Thyroid gland (tissue), 4 donors: ENCODE data around the gene INPP4B.

Experiments
- POLR2A ChIP-seq, 2 donors: fragments of 450-650 bp; IDR thresholded peaks; one replicate each; pipeline ENCODE4 v1.6.1; 2017; ENCODE audit warnings: antibody characterized with exemption in 2 of 2, mild to moderate bottlenecking in 2 of 2, moderate library complexity in 1 of 2
- TF ChIP-seq, protein P1 (sequence below), 6 experiments: fragments of 200-600 bp in 3 of 6; fragments of 450-650 bp in 3 of 6; sonication (generic) in 3 of 6; IDR thresholded peaks; one replicate each; pipeline ENCODE4 v1.5.1; 2016 to 2019; ENCODE audit warnings: antibody characterized with exemption in 6 of 6, mild to moderate bottlenecking in 2 of 6, inconsistent platforms in 1 of 6, moderate library complexity in 1 of 6

DNA sequence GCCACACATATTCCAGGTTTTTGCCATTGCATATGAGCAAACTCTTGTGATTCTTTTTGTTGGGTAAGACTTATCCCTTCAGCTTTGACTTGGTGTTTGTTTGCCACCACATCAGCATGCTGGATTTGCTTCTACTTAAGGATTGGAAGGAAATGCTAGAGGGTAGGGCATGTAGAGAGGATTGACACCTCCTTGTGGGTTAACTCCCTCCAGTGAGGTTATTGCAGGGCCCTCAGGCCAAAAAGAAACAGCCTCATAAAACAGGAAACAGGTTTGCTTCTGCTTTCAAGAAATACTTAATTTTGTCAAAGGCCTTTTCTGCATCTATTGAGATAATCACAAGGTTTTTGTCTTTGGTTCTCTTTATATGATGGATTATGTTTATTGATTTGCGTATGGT, 15.2 kb upstream of the INPP4B start:
- TF ChIP-seq, protein P1, sequence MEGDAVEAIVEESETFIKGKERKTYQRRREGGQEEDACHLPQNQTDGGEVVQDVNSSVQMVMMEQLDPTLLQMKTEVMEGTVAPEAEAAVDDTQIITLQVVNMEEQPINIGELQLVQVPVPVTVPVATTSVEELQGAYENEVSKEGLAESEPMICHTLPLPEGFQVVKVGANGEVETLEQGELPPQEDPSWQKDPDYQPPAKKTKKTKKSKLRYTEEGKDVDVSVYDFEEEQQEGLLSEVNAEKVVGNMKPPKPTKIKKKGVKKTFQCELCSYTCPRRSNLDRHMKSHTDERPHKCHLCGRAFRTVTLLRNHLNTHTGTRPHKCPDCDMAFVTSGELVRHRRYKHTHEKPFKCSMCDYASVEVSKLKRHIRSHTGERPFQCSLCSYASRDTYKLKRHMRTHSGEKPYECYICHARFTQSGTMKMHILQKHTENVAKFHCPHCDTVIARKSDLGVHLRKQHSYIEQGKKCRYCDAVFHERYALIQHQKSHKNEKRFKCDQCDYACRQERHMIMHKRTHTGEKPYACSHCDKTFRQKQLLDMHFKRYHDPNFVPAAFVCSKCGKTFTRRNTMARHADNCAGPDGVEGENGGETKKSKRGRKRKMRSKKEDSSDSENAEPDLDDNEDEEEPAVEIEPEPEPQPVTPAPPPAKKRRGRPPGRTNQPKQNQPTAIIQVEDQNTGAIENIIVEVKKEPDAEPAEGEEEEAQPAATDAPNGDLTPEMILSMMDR (IDR thresholded peaks at IDR 0.05), result no peak
- TF ChIP-seq POLR2A (IDR thresholded peaks at IDR 0.05), result no peak
